Epithelial cell of esophagus (primary cell): Measurements from ENCODE around the gene SYNE4.
"Not testable (repeated sequence)": the region's sequence is repeated elsewhere in the genome, so short reads cannot be mapped to it uniquely, and the experiment has no call there.

Experiments
- DNase-seq: peaks from one replicate; pipeline ENCODE4 v3.0.0; 2010; ENCODE audit warnings: low read depth
- H3K4me3 ChIP-seq: 2 replicates; pipeline ENCODE4 v1.5.1; 2011; ENCODE audit warnings: mild to moderate bottlenecking, low read length, control low read depth
- TF ChIP-seq, protein P1 (sequence below): IDR thresholded peaks from 2 replicates; pipeline ENCODE4 v1.5.1; 2011; ENCODE audit warnings: low read depth, mild to moderate bottlenecking, low read length, control low read depth, inconsistent platforms; ENCODE audit not compliant: insufficient read depth; ENCODE audit errors: missing control alignments

The SYNE4 gene

DNA sequence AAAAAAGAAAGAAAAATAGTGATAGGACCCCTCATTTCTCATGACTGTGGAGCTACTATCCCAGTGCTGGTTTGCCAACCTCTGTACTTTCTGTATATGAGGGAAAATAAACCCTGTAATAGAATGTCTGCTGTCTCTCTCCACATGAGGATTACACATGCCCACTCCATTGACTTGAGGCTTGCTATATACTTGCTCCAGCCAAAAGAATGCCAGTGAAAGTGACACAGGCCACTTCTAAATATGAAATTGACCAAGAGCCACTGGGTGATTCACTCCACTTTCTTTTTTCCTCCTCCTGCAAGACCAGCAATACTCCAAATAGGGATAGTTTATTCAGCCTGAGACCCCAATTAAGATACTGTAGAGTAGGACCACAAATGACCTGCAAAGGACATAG, 39.2 kb upstream of the SYNE4 start:
- no peak overlapping the region for H3K4me3 ChIP-seq
- DNase-seq, result no peak
- TF ChIP-seq, protein P1, sequence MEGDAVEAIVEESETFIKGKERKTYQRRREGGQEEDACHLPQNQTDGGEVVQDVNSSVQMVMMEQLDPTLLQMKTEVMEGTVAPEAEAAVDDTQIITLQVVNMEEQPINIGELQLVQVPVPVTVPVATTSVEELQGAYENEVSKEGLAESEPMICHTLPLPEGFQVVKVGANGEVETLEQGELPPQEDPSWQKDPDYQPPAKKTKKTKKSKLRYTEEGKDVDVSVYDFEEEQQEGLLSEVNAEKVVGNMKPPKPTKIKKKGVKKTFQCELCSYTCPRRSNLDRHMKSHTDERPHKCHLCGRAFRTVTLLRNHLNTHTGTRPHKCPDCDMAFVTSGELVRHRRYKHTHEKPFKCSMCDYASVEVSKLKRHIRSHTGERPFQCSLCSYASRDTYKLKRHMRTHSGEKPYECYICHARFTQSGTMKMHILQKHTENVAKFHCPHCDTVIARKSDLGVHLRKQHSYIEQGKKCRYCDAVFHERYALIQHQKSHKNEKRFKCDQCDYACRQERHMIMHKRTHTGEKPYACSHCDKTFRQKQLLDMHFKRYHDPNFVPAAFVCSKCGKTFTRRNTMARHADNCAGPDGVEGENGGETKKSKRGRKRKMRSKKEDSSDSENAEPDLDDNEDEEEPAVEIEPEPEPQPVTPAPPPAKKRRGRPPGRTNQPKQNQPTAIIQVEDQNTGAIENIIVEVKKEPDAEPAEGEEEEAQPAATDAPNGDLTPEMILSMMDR, result no peak

DNA sequence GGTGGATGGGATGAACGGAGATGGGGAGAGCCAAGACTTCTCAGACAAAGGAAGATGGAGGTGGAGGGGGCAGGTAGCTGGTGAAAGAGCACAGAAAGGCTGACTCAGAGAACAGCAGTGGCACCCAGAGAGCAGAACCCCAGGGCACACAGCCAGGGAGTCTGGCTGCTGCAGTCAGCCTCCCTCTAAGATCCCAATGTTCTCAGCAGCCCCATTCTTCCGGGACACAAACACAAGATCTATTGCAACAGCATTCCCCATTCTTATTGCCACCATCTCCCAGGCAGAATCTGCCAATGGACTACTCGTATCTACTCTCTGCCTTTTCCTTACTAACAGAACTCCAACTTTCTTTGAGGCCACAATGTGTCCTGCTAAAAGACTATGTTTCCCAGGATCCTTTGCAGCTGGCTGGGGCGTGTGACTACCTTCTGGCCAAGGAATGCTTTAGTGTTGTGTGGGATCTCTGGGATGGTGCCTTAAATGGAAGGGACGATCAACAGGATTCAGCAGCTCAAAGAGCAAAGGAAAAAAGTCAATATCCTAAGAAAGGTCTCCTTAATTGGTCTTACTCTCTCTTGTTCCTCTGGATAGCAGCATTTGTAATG, 37.9 kb upstream of the SYNE4 start:
- DNase-seq, result no peak
- no peak overlapping the region for H3K4me3 ChIP-seq
- TF ChIP-seq, protein P1, result no peak

DNA sequence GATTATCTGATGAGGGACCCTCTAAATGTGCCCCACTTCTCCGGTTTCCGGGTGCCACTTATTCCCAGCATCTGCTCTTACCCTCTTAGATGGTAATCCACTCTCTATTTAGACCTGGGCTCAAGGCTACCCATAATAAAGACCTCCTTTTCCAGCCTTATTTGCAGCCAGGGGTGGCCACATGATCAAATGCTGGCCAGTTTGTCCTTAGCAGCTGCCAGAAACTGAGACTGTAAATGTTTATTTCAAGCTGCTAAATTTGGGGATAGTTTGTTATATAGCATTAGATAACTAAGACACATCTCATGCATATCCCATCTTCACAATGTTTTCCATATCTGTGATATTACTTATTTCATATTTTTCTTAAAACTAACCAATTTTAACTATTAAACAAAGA, 35.3 kb upstream of the SYNE4 start:
- H3K4me3 ChIP-seq, result no peak overlapping the region
- DNase-seq, result no peak
- TF ChIP-seq, protein P1, result no peak

DNA sequence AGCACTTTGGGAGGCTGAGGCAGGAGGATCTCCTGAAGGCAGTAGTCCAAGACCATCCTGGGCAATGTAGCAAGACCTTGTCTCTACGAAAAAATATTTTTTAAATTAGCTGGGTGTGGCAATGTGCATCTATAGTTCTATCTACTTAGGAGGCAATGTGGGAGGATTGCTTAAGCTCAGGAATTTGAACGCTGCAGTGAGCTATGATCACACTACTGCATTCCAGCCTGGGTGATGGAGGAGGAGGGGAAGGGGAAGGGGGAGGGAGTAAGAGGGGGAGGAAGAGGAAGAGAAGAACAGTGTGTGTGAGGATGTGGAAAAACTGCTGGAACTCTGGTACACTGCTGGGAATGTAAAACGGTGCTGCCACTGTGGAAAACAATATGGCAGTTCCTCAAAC, 33.2 kb upstream of the SYNE4 start:
- TF ChIP-seq, protein P1, result no peak
- peak; percentile 68 for DNase-seq
- no peak overlapping the region for H3K4me3 ChIP-seq

DNA sequence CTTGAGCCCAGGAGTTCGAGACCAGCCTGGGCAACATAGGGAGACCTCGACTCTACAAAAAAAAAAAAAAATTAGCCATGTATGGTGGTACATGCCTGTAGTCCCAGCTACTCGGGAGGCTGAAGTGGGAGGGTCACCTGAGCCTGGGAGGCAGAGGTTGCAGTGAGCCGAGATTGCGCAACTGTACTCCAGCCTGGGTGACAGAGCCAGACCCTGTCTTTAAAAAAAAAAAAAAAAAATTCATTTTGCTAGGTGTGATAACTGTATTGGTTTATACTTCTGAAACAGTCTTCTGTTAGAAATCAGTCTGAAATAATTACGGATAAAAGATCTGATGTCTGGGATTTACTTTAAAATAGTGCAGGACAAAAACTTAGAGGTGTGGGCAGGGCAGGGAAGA, 32.5 kb upstream of the SYNE4 start:
- DNase-seq, H3K4me3 ChIP-seq: not testable (repeated sequence)

DNA sequence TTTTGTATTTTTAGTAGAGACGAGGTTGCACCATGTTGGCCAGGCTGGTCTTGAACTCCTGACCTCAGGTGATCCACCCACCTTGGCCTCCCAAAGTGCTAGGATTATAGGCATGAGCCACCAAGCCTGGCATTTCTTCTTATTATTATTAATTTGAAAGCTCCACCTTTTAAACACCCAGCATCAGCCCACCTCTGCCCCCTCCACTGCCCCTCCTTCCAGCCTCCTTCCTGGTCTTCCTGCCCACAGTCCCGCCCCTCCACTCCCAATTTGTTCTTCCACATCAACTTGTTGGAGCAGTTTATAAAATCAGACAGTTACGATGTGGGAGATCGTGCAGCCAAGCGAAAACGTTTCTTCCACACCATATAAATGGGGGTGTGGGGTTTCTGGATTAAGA, 31.9 kb upstream of the SYNE4 start:
- TF ChIP-seq, protein P1, result no peak
- no peak for DNase-seq
- no peak overlapping the region for H3K4me3 ChIP-seq

DNA sequence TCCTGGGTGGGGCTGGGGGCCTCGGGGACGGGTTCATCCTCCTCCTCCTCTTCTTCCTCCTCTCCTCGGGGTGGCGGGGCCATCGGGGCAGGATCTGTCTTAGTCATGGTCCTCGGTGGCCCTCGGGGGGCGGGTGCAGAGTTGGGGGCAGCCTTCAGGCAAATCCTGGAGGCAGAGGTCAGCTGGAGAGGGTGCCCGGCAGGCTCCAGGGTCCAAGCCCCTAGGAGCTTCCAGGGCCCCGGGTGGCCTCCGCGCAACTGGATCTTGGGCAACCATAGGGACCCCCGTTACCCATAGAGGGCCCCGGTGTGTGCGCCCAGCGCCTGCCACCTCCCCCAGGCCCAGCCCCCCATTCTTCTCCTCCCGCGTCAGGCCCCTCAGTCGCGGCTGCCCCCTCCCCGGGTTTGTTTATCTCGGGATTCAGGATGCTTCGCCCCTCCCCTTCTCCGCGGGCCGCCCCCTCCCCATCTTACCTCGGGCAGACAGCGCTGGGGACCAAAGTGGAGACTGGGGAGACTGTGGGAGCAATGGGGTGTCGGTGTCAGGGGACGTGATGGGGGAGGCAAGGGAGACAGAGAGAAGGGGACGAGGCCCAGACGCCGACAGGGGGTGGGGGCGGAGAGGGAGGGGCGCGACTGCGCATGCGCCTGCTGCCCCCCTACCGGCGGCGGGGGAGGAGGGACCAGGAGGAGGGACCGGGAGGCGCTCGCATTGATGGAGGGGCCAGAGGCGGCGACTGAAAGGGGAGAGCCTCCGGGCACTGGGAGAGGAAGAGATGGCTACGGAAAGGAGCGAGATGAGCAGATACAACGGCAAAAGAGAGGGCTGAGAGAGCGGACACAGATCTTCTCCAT, 23.9 kb upstream of the SYNE4 start, which contains the start of gene CLIP3:
Gene CLIP3, minus strand, starts transcription at position 623 of the 854 bp plus-strand sequence. Its CDS starts 516 bp downstream, at position 107.
- TF ChIP-seq, protein P1, result no peak
- peak within 1 kb of the TSS; percentile 21 for H3K4me3 ChIP-seq

More for the DNA sequence above, 23.9 kb upstream of the SYNE4 start, which contains the start of gene CLIP3:
- no peak for DNase-seq
